NT2/D1 (cell line): ENCODE data around the gene LINGO1.

Experiments
- DNase-seq: peaks from one replicate; pipeline ENCODE4 v3.0.0-alpha.2; 2011; ENCODE audit warnings: low read depth, low spot score
- H3K27me3 ChIP-seq: 2 replicates; pipeline ENCODE4 v1.6.0; 2011; ENCODE audit warnings: mild to moderate bottlenecking; ENCODE audit not compliant: insufficient read length, insufficient read depth
- H3K36me3 ChIP-seq: 2 replicates; pipeline ENCODE4 v1.6.1; 2011; ENCODE audit warnings: mild to moderate bottlenecking, low read length, mixed read lengths; ENCODE audit not compliant: insufficient read depth, insufficient read length
- H3K4me1 ChIP-seq: 2 replicates; pipeline ENCODE4 v1.5.1; 2011; ENCODE audit not compliant: insufficient read depth, insufficient read length
- H3K4me3 ChIP-seq: 2 replicates; pipeline ENCODE4 v1.5.1; 2011; ENCODE audit warnings: low read depth; ENCODE audit not compliant: insufficient read length
- H3K9ac ChIP-seq: 2 replicates; pipeline ENCODE4 v1.6.0; 2011; ENCODE audit warnings: low read depth; ENCODE audit not compliant: insufficient read length
- H3K9me3 ChIP-seq: 2 replicates; pipeline ENCODE4 v1.5.1; 2011; ENCODE audit warnings: mild to moderate bottlenecking, low read length; ENCODE audit not compliant: insufficient read depth
- SUZ12 ChIP-seq: IDR thresholded peaks from 2 replicates; pipeline ENCODE4 v1.6.1; 2011; ENCODE audit not compliant: insufficient read length, insufficient read depth; ENCODE audit errors: extremely low read depth
- YY1 ChIP-seq: IDR thresholded peaks from 2 replicates; pipeline ENCODE4 v1.6.1; 2011; ENCODE audit not compliant: insufficient read length, insufficient read depth
- ZNF274 ChIP-seq: IDR thresholded peaks from 2 replicates; pipeline ENCODE4 v1.6.1; 2011; ENCODE audit warnings: mild to moderate bottlenecking, low read depth, low read length

The LINGO1 gene

GRCh38 chr15:77664428-77664827 lies 31.7 kb upstream of the LINGO1 start:
- Histone ChIP-seq H3K27me3 (no peaks in the 10 kb centered on the region), H3K9me3 (no peaks in the 10 kb centered on the region), H3K4me1 (peaks cover 36% of the 10 kb centered on the region), H3K36me3 (no peaks in the 10 kb centered on the region), H3K9ac (no peak overlapping the region), H3K4me3 (no peak overlapping the region)
- TF ChIP-seq ZNF274: no peak
- TF ChIP-seq SUZ12: no peak
- TF ChIP-seq YY1: no peak
- no peak for DNase-seq

- peaks cover 5% of the 10 kb centered on the region for H3K27me3 ChIP-seq
- no peak for TF ChIP-seq ZNF274
- TF ChIP-seq SUZ12: no peak
- TF ChIP-seq YY1: no peak
- no peak overlapping the region for H3K4me3 ChIP-seq
- no peak for DNase-seq
- H3K4me1 ChIP-seq: peaks cover 36% of the 10 kb centered on the region
- H3K9me3 ChIP-seq: no peaks in the 10 kb centered on the region
- H3K36me3 ChIP-seq: no peaks in the 10 kb centered on the region
- peak overlapping the region; percentile 21 for H3K9ac ChIP-seq
These were observed 30.5 kb upstream of the LINGO1 start for GRCh38 chr15:77663256-77663655.

DNA sequence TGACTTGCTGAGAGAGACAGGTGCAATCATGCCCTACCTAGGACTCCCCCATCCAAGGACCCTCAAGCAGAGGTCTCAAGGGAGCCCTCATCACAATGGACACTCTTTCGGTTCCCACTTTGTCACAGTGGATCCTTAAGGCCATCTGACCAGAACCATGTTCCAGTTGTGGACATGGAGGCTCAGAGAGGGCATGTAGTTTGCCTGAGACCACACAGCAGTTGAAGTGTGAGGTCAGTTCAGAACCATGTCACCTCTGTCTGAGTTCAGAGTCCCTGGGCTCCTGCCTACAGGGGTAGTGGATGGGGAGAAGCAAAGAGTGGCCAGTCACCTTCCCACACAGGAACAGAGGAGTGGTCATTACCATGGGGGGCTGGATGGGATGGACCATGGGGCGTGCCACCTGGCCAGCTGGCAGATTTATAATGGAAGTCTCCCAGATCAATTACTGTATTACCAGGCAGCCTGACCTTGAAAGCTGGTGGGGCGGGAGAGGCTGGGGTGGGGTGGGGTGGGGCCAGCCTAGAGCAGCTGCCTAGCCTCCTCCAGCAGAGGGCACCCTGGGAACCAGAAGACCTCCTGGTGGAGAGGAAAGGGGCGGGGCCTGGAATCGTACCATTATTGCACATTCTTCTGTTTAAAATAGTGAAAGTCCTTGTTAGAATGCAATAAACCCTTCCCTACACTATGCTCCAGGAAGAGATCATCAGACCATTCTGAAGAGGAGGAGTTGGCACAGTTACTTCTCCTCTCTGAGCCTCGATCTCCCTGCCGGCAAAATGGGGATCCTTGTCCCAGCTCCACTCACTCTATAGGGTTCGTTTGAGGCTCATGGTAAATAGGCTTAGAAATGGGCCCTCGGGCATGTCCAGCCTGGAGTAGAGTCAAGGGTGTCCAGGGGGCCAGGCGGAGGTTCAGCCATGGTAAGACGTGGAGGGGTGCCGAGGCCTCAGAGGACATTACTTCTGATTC lies 26.9 kb upstream of the LINGO1 start:
- Histone ChIP-seq H3K4me3 (no peak overlapping the region), H3K36me3 (no peaks in the 10 kb centered on the region), H3K9ac (no peak overlapping the region), H3K4me1 (peaks cover 23% of the 10 kb centered on the region), H3K9me3 (peaks cover 1% of the 10 kb centered on the region; the same call in 1 of the 2 replicates), H3K27me3 (peaks cover 5% of the 10 kb centered on the region)
- TF ChIP-seq SUZ12 (no peak), ZNF274 (no peak), YY1 (no peak)
- DNase-seq: peak; percentile 50

- peaks cover 14% of the 10 kb centered on the region for H3K4me1 ChIP-seq
- H3K36me3 ChIP-seq: no peaks in the 10 kb centered on the region
- H3K27me3 ChIP-seq: peaks cover 5% of the 10 kb centered on the region
- TF ChIP-seq ZNF274 (no peak), YY1 (no peak), SUZ12 (no peak)
- no peak overlapping the region for H3K4me3 ChIP-seq
- H3K9me3 ChIP-seq: peaks cover 13% of the 10 kb centered on the region; the same call in 1 of the 2 replicates
- no peak overlapping the region for H3K9ac ChIP-seq
- no peak for DNase-seq
These were observed 25.6 kb upstream of the LINGO1 start for GRCh38 chr15:77658304-77658703.

- Histone ChIP-seq H3K36me3 (no peaks in the 10 kb centered on the region), H3K9ac (no peak overlapping the region), H3K4me1 (peaks cover 11% of the 10 kb centered on the region), H3K4me3 (no peak overlapping the region), H3K27me3 (peaks cover 5% of the 10 kb centered on the region), H3K9me3 (peaks cover 13% of the 10 kb centered on the region; the same call in 1 of the 2 replicates)
- no peak for DNase-seq
- TF ChIP-seq SUZ12: no peak
- no peak for TF ChIP-seq ZNF274
- no peak for TF ChIP-seq YY1
These were observed 25.0 kb upstream of the LINGO1 start for GRCh38 chr15:77657634-77658238.

- TF ChIP-seq YY1: no peak
- no peak for TF ChIP-seq ZNF274
- no peak for TF ChIP-seq SUZ12
- Histone ChIP-seq H3K36me3 (no peaks in the 10 kb centered on the region), H3K27me3 (peaks cover 5% of the 10 kb centered on the region), H3K4me3 (no peak overlapping the region), H3K4me1 (peaks cover 9% of the 10 kb centered on the region), H3K9ac (no peak overlapping the region), H3K9me3 (peaks cover 13% of the 10 kb centered on the region; the same call in 1 of the 2 replicates)
- DNase-seq: no peak
These were observed 23.6 kb upstream of the LINGO1 start for GRCh38 chr15:77656294-77656693.

- TF ChIP-seq YY1: no peak
- TF ChIP-seq SUZ12: no peak
- no peak for TF ChIP-seq ZNF274
- Histone ChIP-seq H3K4me3 (no peak overlapping the region), H3K36me3 (no peaks in the 10 kb centered on the region), H3K4me1 (peaks cover 10% of the 10 kb centered on the region), H3K9ac (no peak overlapping the region), H3K9me3 (peaks cover 13% of the 10 kb centered on the region; the same call in 1 of the 2 replicates), H3K27me3 (peaks cover 5% of the 10 kb centered on the region)
- DNase-seq: no peak
These were observed 22.3 kb upstream of the LINGO1 start for GRCh38 chr15:77654975-77655374.
